Cardiac muscle cell (in vitro differentiated cells and primary cell): ENCODE results near the gene MICU1. TPM values are rescaled to one million over a fixed set of nuclear protein-coding genes. Genes with fewer than 3 reads are reported as not detected.

ENCODE experiments used
- DNase-seq, 2 donors: peaks; one replicate each; pipeline versions ENCODE4 v3.0.0 to v3.0.0-alpha.2; 2010 to 2017; ENCODE audit warnings: low read depth in 1 of 2, low spot score in 1 of 2
- H3K27ac ChIP-seq: fragments of 200-600 bp; sonication (generic); 2 replicates; pipeline ENCODE4 v1.5.1; 2016
- H3K27me3 ChIP-seq: fragments of 200-600 bp; sonication (generic); 2 replicates; pipeline ENCODE4 v1.6.0; 2016; ENCODE audit warnings: control low read depth
- H3K36me3 ChIP-seq: fragments of 200-600 bp; sonication (generic); 2 replicates; pipeline ENCODE4 v1.5.1; 2016; ENCODE audit warnings: control low read depth
- H3K4me1 ChIP-seq: fragments of 200-600 bp; sonication (generic); 2 replicates; pipeline ENCODE4 v1.8.1; 2017; ENCODE audit warnings: low read depth, mild to moderate bottlenecking, mixed run types
- H3K4me3 ChIP-seq: fragments of 200-600 bp; sonication (generic); 2 replicates; pipeline ENCODE4 v1.5.1; 2016; ENCODE audit warnings: mild to moderate bottlenecking
- H3K9me3 ChIP-seq: fragments of 200-600 bp; sonication (generic); 2 replicates; pipeline ENCODE4 v1.5.1; 2017; ENCODE audit warnings: low read depth, mild to moderate bottlenecking, control low read depth
- polyA plus RNA-seq: library from polyadenylated mRNA; unstranded; fragments of >200 nt; fragmentation: Nextera tagmentation; extraction: Ambion mirVana; gene quantifications from 2 replicates; pipeline ENCODE4 v1.2.1, GENCODE V29; 2016
- total RNA-seq: library from RNA; depleted of rRNA; stranded (reverse); fragments of >200 nt; gene quantifications from 2 replicates; pipeline ENCODE4 v1.2.3, GENCODE V29; 2016
- TF ChIP-seq, protein P1 (sequence below): IDR thresholded peaks from 2 replicates; pipeline ENCODE4 v1.5.1; 2012; ENCODE audit warnings: low read depth, mild to moderate bottlenecking, low read length

The MICU1 gene
- total and polyA plus RNA-seq, 2 experiments from 2014 or later = 48.3 to 53.2 TPM

DNA sequence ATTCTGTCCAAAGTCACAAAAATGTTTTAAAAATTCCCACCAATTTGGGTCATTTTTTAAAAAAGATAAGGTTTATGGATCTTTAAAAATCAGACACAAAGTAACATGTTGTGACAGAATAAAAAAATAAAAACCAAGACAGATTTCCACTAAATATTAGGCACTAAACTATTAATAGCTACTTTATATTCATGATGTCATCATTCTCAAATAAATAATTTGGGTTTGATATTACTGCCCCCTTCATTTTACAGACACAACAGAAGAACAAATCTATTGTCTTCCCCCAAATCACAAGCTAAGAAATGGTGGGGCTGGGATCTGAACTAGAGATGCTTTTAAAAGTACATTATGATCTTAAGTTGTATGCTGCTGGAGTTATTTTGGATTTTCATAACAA, 119.4 kb downstream of the MICU1 start:
- TF ChIP-seq, protein P1, sequence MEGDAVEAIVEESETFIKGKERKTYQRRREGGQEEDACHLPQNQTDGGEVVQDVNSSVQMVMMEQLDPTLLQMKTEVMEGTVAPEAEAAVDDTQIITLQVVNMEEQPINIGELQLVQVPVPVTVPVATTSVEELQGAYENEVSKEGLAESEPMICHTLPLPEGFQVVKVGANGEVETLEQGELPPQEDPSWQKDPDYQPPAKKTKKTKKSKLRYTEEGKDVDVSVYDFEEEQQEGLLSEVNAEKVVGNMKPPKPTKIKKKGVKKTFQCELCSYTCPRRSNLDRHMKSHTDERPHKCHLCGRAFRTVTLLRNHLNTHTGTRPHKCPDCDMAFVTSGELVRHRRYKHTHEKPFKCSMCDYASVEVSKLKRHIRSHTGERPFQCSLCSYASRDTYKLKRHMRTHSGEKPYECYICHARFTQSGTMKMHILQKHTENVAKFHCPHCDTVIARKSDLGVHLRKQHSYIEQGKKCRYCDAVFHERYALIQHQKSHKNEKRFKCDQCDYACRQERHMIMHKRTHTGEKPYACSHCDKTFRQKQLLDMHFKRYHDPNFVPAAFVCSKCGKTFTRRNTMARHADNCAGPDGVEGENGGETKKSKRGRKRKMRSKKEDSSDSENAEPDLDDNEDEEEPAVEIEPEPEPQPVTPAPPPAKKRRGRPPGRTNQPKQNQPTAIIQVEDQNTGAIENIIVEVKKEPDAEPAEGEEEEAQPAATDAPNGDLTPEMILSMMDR = no peak
- Histone ChIP-seq H3K4me1 (peaks cover 21% of the 10 kb centered on the region), H3K27ac (peak overlapping the region; percentile 35), H3K27me3 (no peaks in the 10 kb centered on the region), H3K36me3 (no peaks in the 10 kb centered on the region), H3K9me3 (no peaks in the 10 kb centered on the region), H3K4me3 (no peak overlapping the region)
- no peak for DNase-seq

- Histone ChIP-seq H3K9me3 (no peaks in the 10 kb centered on the region), H3K27me3 (no peaks in the 10 kb centered on the region), H3K27ac (peak overlapping the region; percentile 35), H3K36me3 (no peaks in the 10 kb centered on the region), H3K4me3 (no peak overlapping the region), H3K4me1 (peaks cover 21% of the 10 kb centered on the region)
- TF ChIP-seq, protein P1 = no peak
- no peak for DNase-seq
Observed at GRCh38 chr10:72505435-72505834, 120.4 kb downstream of the MICU1 start.

DNA sequence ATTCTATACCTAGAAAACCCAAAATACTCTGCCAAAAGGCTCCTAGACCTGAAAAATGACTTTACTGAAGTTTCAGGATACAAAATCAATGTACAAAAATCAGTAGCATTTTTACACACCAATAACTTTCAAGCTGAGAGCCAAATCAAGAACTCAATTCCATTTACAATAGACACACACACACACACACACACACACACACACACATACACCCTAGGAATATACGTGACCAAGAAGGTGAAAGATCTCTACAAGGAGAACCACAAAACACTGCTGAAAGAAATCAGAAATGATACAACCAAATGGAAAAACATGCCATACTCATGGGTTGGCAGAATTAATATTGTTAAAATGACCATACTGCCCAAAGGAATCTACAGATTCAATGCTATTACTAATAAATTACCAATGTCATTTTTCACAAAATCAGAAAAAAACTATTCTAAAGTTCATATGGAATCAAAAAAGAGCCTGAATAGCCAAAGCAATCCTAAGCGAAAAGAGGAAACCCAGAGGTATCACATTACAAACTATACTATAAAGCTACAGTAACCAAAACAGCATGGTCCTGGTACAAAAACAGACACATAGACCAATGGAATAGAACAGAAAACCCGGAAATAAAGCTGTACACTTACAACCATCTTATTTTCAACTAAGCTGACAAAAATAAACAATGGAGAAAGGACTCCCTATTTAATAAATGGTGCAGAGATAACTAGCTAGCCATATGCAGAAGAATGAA, 122.0 kb downstream of the MICU1 start:
- Histone ChIP-seq H3K36me3 (no peaks in the 10 kb centered on the region), H3K4me1 (peaks cover 21% of the 10 kb centered on the region), H3K9me3 (no peaks in the 10 kb centered on the region), H3K27me3 (no peaks in the 10 kb centered on the region), H3K27ac (no peak overlapping the region), H3K4me3 (no peak overlapping the region)
- no peak for DNase-seq
- TF ChIP-seq, protein P1 = no peak

- TF ChIP-seq, protein P1 = no peak
- DNase-seq = peak in 1 of 2 donors; percentile 78
- peaks cover 21% of the 10 kb centered on the region for H3K4me1 ChIP-seq
- H3K4me3 ChIP-seq = no peak overlapping the region
- no peaks in the 10 kb centered on the region for H3K36me3 ChIP-seq
- no peaks in the 10 kb centered on the region for H3K27me3 ChIP-seq
- H3K27ac ChIP-seq = no peak overlapping the region
- H3K9me3 ChIP-seq = no peaks in the 10 kb centered on the region
Observed at GRCh38 chr10:72503241-72503640, 122.6 kb downstream of the MICU1 start.

GRCh38 chr10:72502581-72502980, 123.3 kb downstream of the MICU1 start:
- DNase-seq = no peak
- no peak overlapping the region for H3K4me3 ChIP-seq
- TF ChIP-seq, protein P1 = no peak
- H3K36me3 ChIP-seq = no peaks in the 10 kb centered on the region
- no peaks in the 10 kb centered on the region for H3K9me3 ChIP-seq
- peaks cover 21% of the 10 kb centered on the region for H3K4me1 ChIP-seq
- no peaks in the 10 kb centered on the region for H3K27me3 ChIP-seq
- H3K27ac ChIP-seq = peak overlapping the region; percentile 54
